ENCODE data around the gene UQCRHL.
"Not testable (repeated sequence)": the region's sequence is repeated elsewhere in the genome, so short reads cannot be mapped to it uniquely, and the experiment has no call there.

UQCRHL gene

DNA sequence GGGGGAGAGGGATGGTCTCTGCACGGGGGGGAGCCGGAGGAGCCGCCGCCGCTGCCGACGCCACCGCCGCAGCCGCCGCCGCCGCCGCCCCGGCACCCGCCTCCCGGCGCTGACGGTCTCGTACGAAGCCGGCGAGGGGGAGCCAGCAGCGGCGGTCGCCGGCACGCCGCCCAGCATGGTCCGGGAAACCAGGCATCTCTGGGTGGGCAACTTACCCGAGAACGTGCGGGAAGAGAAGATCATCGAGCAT, 40.4 kb upstream of the UQCRHL start:
- no peaks in the 10 kb centered on the region for H3K9me3 ChIP-seq (ENCODE audit: control insufficient read depth, low read length)
- WGBS, 2 experiments (ENCODE audit: insufficient coverage in 2 of 2): 0% methylated on average over 34 of the region's 34 CpGs
- H3K4me3 ChIP-seq (ENCODE audit: extremely low read depth, insufficient read depth, low read length, poor library complexity, severe bottlenecking): peak overlapping the region; percentile 95
- H3K36me3 ChIP-seq (ENCODE audit: control insufficient read depth, insufficient read depth, low read length): peaks cover 4% of the 10 kb centered on the region
- peaks cover 13% of the 10 kb centered on the region for H3K4me1 ChIP-seq (ENCODE audit: control insufficient read depth, insufficient read depth, low read length, poor library complexity, severe bottlenecking)
- peak overlapping the region; percentile 99 for H3K27ac ChIP-seq (ENCODE audit: low read depth, low read length, severe bottlenecking)

DNA sequence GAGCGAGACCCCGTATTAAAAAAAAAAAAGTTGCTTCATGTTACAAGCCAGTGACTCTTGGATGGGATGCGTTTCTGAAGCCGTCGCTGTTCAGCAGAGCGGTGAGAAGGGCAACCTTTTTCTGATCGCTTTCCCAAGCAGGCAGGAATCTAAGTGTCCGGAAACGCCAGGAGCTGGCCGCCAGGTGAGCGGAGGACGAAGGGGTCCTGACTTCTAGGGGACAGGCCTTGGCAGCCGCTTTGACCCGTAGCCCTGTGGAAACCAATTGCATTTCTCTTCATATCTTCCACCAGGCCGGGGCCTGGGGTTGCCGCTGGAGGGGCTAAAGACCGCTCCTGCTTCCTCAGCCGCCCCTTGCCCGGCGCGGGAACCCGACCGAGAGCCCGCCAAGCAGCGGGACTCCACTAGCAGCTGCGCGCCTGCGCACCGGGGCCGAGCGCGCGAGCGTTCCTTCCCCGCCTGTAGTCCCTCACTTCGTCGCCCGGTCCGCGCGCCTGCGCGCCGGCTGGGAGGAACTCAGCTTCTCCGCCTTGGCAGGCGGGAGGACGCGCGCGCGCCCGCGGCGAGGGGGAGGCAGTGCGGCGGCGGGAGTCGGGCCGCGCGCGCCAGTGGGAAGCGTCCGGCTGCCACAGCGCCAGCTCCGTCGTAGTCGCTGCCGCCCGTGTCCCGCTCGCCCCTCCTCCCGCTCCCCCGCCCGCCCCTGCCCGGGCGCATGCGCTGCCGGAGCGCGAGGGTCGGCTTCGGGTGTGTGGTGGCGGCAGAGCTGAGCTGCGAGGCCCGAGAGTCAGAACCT, 39.8 kb upstream of the UQCRHL start, which contains the start of gene SPEN:
Gene SPEN (plus strand): TSS at position 608 of the 793 bp plus-strand sequence. CDS start 361 bp downstream, outside the sequence.
- Histone ChIP-seq H3K4me3 (ENCODE audit: extremely low read depth, insufficient read depth, low read length, poor library complexity, severe bottlenecking) (peak within 1 kb of the TSS; percentile 95), H3K4me1 (ENCODE audit: control insufficient read depth, insufficient read depth, low read length, poor library complexity, severe bottlenecking) (peaks cover 13% of the 10 kb centered on the region), H3K9me3 (ENCODE audit: control insufficient read depth, low read length) (no peaks in the 10 kb centered on the region), H3K36me3 (ENCODE audit: control insufficient read depth, insufficient read depth, low read length) (no peaks in the 10 kb centered on the region), H3K27ac (ENCODE audit: low read depth, low read length, severe bottlenecking) (peak within 1 kb of the TSS; percentile 99)
- WGBS, 2 experiments (ENCODE audit: insufficient coverage in 2 of 2): 3% methylated on average over 51 to 66 of the region's 86 CpGs

- H3K36me3 ChIP-seq (ENCODE audit: control insufficient read depth, insufficient read depth, low read length); H3K4me1 ChIP-seq (ENCODE audit: control insufficient read depth, insufficient read depth, low read length, poor library complexity, severe bottlenecking); H3K9me3 ChIP-seq (ENCODE audit: control insufficient read depth, low read length); H3K4me3 ChIP-seq (ENCODE audit: extremely low read depth, insufficient read depth, low read length, poor library complexity, severe bottlenecking); H3K27ac ChIP-seq (ENCODE audit: low read depth, low read length, severe bottlenecking): not testable (repeated sequence)
- 94 to 99% methylated on average over 8 to 9 of the region's 11 CpGs for WGBS, 2 experiments (ENCODE audit: insufficient coverage in 2 of 2)
These were observed 38.6 kb upstream of the UQCRHL start for GRCh38 chr1:15846056-15846455.

DNA sequence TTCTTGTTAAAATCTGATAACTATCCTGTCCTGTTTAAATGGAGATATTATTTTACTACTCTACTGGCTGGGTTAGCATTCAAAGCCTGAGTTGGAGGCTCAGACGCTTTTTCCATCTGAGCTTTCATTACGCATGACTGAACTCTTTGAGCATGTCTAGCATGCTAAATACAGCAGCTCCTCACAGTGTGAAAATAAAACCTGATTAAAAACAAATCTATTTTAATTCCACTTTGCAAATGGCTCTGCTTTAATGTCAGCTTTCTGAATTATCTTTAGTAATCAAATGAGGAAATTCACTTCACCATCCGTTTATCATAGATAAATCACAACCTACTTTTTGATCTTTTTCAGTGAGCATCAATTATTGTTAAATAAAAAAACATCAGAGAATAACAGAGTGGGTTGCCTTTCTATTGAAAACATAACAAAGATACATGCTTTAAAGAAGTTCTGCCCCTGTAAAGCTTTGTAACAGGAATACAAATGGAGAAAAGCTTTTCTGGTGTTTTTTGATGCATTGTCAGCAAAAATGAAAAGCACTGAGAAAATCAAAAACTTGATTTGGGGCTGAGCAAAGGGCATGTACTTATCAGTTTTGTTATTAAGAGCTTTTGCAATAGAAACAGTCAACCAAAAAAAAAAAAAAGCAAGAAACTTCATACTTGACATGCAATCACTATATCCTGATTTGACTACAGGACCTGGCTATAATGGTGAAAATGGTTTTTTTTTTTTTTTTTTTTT, 36.5 kb upstream of the UQCRHL start:
- Histone ChIP-seq H3K9me3 (ENCODE audit: control insufficient read depth, low read length) (no peaks in the 10 kb centered on the region), H3K4me3 (ENCODE audit: extremely low read depth, insufficient read depth, low read length, poor library complexity, severe bottlenecking) (no peak overlapping the region), H3K27ac (ENCODE audit: low read depth, low read length, severe bottlenecking) (no peak overlapping the region), H3K36me3 (ENCODE audit: control insufficient read depth, insufficient read depth, low read length) (no peaks in the 10 kb centered on the region), H3K4me1 (ENCODE audit: control insufficient read depth, insufficient read depth, low read length, poor library complexity, severe bottlenecking) (no peaks in the 10 kb centered on the region)
- WGBS, 2 experiments (ENCODE audit: insufficient coverage in 2 of 2): 74 to 83% methylated on average over 2 of the region's 3 CpGs

GRCh38 chr1:15838721-15839120, 31.3 kb upstream of the UQCRHL start:
- Histone ChIP-seq H3K27ac (ENCODE audit: low read depth, low read length, severe bottlenecking) (no peak overlapping the region), H3K9me3 (ENCODE audit: control insufficient read depth, low read length) (no peaks in the 10 kb centered on the region), H3K4me3 (ENCODE audit: extremely low read depth, insufficient read depth, low read length, poor library complexity, severe bottlenecking) (no peak overlapping the region), H3K4me1 (ENCODE audit: control insufficient read depth, insufficient read depth, low read length, poor library complexity, severe bottlenecking) (peaks cover 3% of the 10 kb centered on the region), H3K36me3 (ENCODE audit: control insufficient read depth, insufficient read depth, low read length) (no peaks in the 10 kb centered on the region)
- WGBS, 2 experiments (ENCODE audit: insufficient coverage in 2 of 2): 87 to 100% methylated on average over 2 to 4 of the region's 4 CpGs

GRCh38 chr1:15837931-15838330, 30.5 kb upstream of the UQCRHL start:
- Histone ChIP-seq H3K4me3 (ENCODE audit: extremely low read depth, insufficient read depth, low read length, poor library complexity, severe bottlenecking) (no peak overlapping the region), H3K36me3 (ENCODE audit: control insufficient read depth, insufficient read depth, low read length) (peaks cover 2% of the 10 kb centered on the region), H3K4me1 (ENCODE audit: control insufficient read depth, insufficient read depth, low read length, poor library complexity, severe bottlenecking) (peaks cover 10% of the 10 kb centered on the region), H3K9me3 (ENCODE audit: control insufficient read depth, low read length) (no peaks in the 10 kb centered on the region), H3K27ac (ENCODE audit: low read depth, low read length, severe bottlenecking) (no peak overlapping the region)
- 88 to 95% methylated on average over 7 of the region's 7 CpGs for WGBS, 2 experiments (ENCODE audit: insufficient coverage in 2 of 2)

- peaks cover 11% of the 10 kb centered on the region for H3K36me3 ChIP-seq (ENCODE audit: control insufficient read depth, insufficient read depth, low read length)
- no peak overlapping the region for H3K27ac ChIP-seq (ENCODE audit: low read depth, low read length, severe bottlenecking)
- no peaks in the 10 kb centered on the region for H3K9me3 ChIP-seq (ENCODE audit: control insufficient read depth, low read length)
- peaks cover 14% of the 10 kb centered on the region for H3K4me1 ChIP-seq (ENCODE audit: control insufficient read depth, insufficient read depth, low read length, poor library complexity, severe bottlenecking)
- no peak overlapping the region for H3K4me3 ChIP-seq (ENCODE audit: extremely low read depth, insufficient read depth, low read length, poor library complexity, severe bottlenecking)
- WGBS, 2 experiments (ENCODE audit: insufficient coverage in 2 of 2): 96 to 97% methylated on average over 46 to 51 of the region's 62 CpGs
These were observed 29.6 kb upstream of the UQCRHL start for GRCh38 chr1:15836772-15837669.

DNA sequence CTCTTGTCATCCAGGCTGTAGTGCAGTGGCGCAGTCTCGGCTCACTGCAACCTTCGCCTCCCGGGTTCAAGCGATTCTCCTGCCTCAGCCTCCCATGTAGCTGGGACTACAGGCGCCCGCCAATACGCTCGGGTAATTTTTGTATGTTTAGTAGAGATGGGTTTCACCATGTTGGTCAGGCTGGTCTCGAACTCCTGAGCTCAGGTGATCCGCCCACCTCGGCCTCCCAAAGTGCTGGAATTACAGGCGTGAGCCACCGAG, 29.0 kb upstream of the UQCRHL start:
- peaks cover 11% of the 10 kb centered on the region for H3K36me3 ChIP-seq (ENCODE audit: control insufficient read depth, insufficient read depth, low read length)
- H3K4me3 ChIP-seq (ENCODE audit: extremely low read depth, insufficient read depth, low read length, poor library complexity, severe bottlenecking); H3K9me3 ChIP-seq (ENCODE audit: control insufficient read depth, low read length): not testable (repeated sequence)
- WGBS, 2 experiments (ENCODE audit: insufficient coverage in 2 of 2): 94 to 97% methylated on average over 10 to 12 of the region's 14 CpGs
- peak overlapping the region; percentile 100 for H3K27ac ChIP-seq (ENCODE audit: low read depth, low read length, severe bottlenecking)
- H3K4me1 ChIP-seq (ENCODE audit: control insufficient read depth, insufficient read depth, low read length, poor library complexity, severe bottlenecking): peaks cover 16% of the 10 kb centered on the region

DNA sequence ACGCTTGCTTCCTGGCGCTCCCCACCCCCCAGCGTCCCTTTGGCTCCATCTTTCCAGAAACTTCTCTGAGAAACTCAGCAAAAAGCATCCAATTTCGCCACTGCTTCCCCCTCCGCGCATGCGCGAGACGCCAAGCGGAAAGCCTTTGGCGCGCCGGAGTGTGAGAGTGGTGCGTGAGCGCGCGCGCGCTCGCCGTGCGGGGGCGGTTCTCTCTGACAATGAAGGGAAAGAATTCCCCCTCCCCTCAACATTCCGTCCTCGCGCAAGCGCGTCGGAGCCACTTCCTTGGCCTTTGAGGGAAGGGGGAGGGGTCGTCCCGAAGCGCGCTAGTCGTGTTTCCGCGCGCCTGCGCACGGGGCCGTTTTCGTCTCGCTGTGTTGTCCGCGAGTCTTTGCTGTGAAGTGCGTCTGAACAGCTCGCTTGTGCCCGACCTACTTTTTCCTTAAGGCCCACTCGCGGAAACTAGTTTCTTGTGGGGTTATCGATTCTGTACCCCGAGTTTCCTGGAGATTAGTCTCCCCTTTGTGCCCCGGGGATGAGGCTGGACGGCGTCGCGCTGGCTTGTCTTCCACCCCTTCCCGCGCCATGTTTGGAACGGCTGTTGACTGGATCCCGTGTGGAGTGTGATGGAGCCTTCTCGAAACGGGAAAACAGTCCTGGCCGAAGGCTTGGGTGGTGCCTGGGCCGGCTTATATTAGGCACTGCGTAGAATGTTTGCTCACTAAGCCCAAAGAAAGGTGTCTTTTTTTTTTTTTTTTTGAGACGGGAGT, 28.5 kb upstream of the UQCRHL start:
- peak overlapping the region; percentile 73 for H3K4me3 ChIP-seq (ENCODE audit: extremely low read depth, insufficient read depth, low read length, poor library complexity, severe bottlenecking)
- peaks cover 11% of the 10 kb centered on the region for H3K36me3 ChIP-seq (ENCODE audit: control insufficient read depth, insufficient read depth, low read length)
- H3K27ac ChIP-seq (ENCODE audit: low read depth, low read length, severe bottlenecking): peak overlapping the region; percentile 100
- peaks cover 16% of the 10 kb centered on the region for H3K4me1 ChIP-seq (ENCODE audit: control insufficient read depth, insufficient read depth, low read length, poor library complexity, severe bottlenecking)
- WGBS, 2 experiments (ENCODE audit: insufficient coverage in 2 of 2): 18 to 25% methylated on average over 37 to 41 of the region's 66 CpGs
- H3K9me3 ChIP-seq (ENCODE audit: control insufficient read depth, low read length): no peaks in the 10 kb centered on the region

DNA sequence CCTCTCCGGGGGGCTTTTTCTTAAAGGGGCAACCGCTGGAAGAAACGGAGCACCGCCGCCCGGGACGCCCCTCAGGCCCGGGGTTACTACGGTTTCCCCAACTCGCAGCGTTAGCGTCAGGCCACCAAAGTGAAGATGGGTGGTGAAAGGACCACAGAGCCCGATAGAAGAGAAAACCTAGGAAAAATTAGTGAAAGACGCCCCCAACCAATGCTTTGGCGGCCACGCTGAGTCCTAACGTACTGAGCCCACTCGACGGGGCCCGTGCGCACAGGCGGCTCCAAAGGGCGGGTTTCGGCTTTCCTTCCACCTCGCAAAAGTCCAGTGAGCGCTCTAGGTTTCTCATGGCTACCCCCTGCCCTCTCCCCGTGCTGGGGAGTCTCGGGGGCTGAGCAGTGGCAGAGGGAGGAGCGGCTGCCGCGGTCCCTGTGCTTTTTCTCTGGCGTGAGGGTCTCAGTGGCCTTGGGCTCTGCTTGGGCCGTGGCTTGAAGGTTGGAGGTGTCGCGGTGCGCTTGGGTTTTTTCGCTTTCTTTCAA, 27.8 kb upstream of the UQCRHL start:
- no peaks in the 10 kb centered on the region for H3K9me3 ChIP-seq (ENCODE audit: control insufficient read depth, low read length)
- H3K27ac ChIP-seq (ENCODE audit: low read depth, low read length, severe bottlenecking): peak overlapping the region; percentile 100
- H3K4me3 ChIP-seq (ENCODE audit: extremely low read depth, insufficient read depth, low read length, poor library complexity, severe bottlenecking): peak overlapping the region; percentile 73
- WGBS, 2 experiments (ENCODE audit: insufficient coverage in 2 of 2): 0% methylated on average over 20 to 35 of the region's 37 CpGs
- H3K4me1 ChIP-seq (ENCODE audit: control insufficient read depth, insufficient read depth, low read length, poor library complexity, severe bottlenecking): peaks cover 16% of the 10 kb centered on the region
- H3K36me3 ChIP-seq (ENCODE audit: control insufficient read depth, insufficient read depth, low read length): peaks cover 11% of the 10 kb centered on the region
